ENCODE results near the gene CTNNAL1.

The CTNNAL1 gene

GRCh38 chr9:109027176-109027575 lies 13.9 kb upstream of the CTNNAL1 start:
- DNase-seq (ENCODE audit: low read depth) = peak; percentile 41
- no peak for TF ChIP-seq CTCF (IDR thresholded peaks at IDR 0.05; ENCODE audit: low read length, missing control alignments)
- H3K4me3 ChIP-seq (replicated peaks; ENCODE audit: low read depth, low read length) = no peak overlapping the region

- H3K4me3 ChIP-seq (replicated peaks; ENCODE audit: low read depth, low read length) = no peak overlapping the region
- no peak for TF ChIP-seq CTCF (IDR thresholded peaks at IDR 0.05; ENCODE audit: low read length, missing control alignments)
- no peak for DNase-seq (ENCODE audit: low read depth)
Measured at GRCh38 chr9:109026306-109026705, 13.0 kb upstream of the CTNNAL1 start.

GRCh38 chr9:109022873-109023272 lies 9.6 kb upstream of the CTNNAL1 start:
- no peak for TF ChIP-seq CTCF (IDR thresholded peaks at IDR 0.05; ENCODE audit: low read length, missing control alignments)
- no peak for DNase-seq (ENCODE audit: low read depth)
- no peak overlapping the region for H3K4me3 ChIP-seq (replicated peaks; ENCODE audit: low read depth, low read length)

GRCh38 chr9:109020581-109021511 lies 7.5 kb upstream of the CTNNAL1 start:
- H3K4me3 ChIP-seq (replicated peaks; ENCODE audit: low read depth, low read length) = no peak overlapping the region
- no peak for TF ChIP-seq CTCF (IDR thresholded peaks at IDR 0.05; ENCODE audit: low read length, missing control alignments)
- no peak for DNase-seq (ENCODE audit: low read depth)

GRCh38 chr9:109020113-109020512 lies 6.8 kb upstream of the CTNNAL1 start:
- TF ChIP-seq CTCF (IDR thresholded peaks at IDR 0.05; ENCODE audit: low read length, missing control alignments) = no peak
- H3K4me3 ChIP-seq (replicated peaks; ENCODE audit: low read depth, low read length) = no peak overlapping the region
- DNase-seq (ENCODE audit: low read depth) = no peak

- TF ChIP-seq CTCF (IDR thresholded peaks at IDR 0.05; ENCODE audit: low read length, missing control alignments) = no peak
- no peak for DNase-seq (ENCODE audit: low read depth)
- H3K4me3 ChIP-seq (replicated peaks; ENCODE audit: low read depth, low read length) = no peak overlapping the region
Measured at GRCh38 chr9:109019420-109019819, 6.1 kb upstream of the CTNNAL1 start.

GRCh38 chr9:109017493-109017892 lies 4.2 kb upstream of the CTNNAL1 start:
- H3K4me3 ChIP-seq (replicated peaks; ENCODE audit: low read depth, low read length) = no peak overlapping the region
- DNase-seq (ENCODE audit: low read depth) = no peak
- no peak for TF ChIP-seq CTCF (IDR thresholded peaks at IDR 0.05; ENCODE audit: low read length, missing control alignments)

Measured in fibroblast of pulmonary artery (primary cell).